Fibroblast of skin of back (primary cell): ENCODE results near the gene CCDC187.

Experiments
- DNase-seq: peaks from one replicate; pipeline ENCODE4 v3.0.0-alpha.2; 2013

Gene CCDC187

GRCh38 chr9:136297016-136297691 is 6.7 kb downstream of the CCDC187 start:
- no peak for DNase-seq

GRCh38 chr9:136296434-136297015 is 7.4 kb downstream of the CCDC187 start:
- no peak for DNase-seq

DNA sequence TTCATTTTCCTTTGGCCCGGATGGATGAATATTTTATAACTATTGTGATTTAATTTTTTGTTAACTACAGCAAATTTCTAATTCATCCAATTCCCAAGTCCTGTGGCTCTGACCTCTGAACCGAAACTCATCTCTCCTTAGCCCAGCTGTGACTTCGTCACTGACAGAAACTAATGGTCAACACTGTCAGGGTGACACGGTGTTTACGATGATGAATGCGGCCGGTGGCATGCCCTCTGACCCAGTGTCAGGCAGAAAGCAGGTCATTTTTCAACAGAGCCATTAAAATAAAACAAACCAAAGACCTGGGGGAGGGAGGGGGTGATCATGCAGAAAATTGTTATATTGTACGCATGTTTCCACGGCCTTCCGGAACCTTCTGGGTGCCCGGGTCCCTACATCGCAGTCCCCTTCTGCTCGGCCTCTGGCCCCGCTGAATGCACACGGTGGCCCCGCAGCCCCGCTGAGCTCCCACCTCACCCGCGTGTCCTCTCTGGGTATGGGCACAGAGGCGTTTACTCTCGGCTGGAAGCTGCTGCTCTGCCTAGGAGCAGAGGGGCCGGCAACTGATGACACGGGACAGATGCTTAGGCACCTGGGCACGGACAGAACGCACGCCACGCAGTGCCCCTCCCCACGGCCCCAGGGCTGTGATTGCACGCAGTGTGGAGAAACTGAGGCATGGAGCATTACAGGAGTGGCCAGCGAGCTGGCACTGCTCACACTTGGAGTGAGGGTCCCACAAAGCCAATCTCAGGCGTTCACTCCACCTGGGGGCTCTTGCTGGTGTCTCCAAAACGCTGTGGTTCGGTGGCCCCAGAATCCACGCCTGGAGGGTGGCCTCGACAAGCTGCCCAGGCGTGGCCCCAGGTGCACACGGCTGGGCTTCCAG is 8.1 kb downstream of the CCDC187 start:
- no peak for DNase-seq

DNA sequence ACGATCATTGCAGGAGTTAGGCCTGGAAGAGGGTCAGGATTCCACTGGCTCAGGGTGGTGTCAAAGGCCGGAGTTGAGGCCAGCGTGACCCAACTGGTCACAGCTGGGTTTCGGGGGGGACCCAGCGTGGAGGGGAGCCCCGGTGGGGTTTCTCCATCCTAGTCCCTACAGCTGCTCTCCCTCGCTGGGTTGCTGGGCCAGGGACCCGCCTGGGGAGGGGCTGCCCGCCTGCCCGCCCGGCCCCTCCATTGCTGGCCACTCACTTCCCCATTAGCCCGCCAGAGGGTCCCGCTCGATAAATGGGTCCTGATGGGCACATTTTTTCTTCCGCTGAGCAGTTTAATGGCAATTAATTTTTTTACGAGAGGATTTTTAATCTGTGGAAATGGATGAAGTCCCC is 8.8 kb downstream of the CCDC187 start:
- no peak for DNase-seq

- DNase-seq = no peak
Measured at GRCh38 chr9:136294437-136294836, 9.5 kb downstream of the CCDC187 start.

GRCh38 chr9:136293476-136294077 is 10.3 kb downstream of the CCDC187 start:
- DNase-seq = no peak

DNA sequence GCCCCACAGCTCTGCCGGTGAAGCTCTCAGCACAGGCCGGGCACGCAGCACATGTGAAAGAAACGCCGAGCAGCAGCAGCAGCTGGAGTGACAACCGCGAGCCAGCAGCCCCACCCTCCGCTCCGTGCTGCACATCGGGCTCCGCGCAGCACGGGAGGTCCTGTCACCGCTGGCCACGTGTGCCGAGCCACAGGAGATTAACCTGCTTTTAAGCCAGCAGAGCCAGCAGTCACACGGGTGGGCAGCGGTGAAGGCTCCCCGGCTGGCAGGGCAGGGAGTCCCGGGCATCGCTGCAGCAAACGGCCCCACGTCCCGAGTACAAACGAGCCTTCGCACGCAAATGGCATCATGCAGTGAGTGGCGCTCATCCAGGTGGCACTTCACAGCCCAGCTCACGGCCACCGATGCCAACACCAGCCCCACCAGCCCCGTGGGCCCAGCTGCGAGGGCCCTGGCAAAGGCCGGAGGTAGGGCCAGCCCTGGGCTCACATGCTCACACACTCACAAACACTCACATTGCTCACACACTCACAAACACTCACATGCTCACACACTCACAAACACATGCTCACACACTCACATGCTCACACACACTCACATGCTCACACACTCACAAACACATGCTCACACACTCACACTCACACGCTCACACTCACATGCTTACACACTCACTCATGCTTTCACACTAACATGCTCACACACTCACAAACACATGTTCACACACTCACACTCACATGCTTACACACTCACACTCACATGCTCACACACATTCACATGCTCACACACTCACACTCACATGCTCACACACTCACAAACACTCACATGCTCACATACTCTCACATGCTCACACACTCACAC is 11.1 kb downstream of the CCDC187 start:
- DNase-seq = no peak

DNA sequence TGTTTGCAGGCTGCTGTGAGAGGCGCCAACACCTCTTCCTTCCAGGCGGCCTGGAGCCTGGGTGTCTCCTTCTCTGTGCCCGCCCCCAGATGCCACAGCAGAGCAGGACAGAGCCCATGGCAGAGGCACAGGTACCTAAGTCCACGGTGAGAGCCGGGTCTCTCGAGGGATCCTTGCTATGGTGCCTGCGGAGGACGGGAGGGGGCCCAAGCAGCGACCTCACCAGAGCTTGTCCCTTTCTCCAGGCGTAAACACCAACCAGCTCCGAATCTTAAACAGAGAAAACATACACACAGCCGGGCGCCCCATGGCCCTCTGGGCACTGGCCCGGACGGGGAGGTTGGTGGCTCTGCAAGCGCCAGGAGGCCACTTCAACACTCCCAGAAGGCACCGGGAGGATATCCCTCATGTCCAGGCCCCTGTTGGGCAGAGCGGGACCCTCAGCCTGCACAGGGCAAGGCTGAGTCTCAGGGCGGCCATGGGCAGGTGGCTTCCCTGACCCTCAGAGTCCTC is 11.8 kb downstream of the CCDC187 start:
- DNase-seq = no peak

DNA sequence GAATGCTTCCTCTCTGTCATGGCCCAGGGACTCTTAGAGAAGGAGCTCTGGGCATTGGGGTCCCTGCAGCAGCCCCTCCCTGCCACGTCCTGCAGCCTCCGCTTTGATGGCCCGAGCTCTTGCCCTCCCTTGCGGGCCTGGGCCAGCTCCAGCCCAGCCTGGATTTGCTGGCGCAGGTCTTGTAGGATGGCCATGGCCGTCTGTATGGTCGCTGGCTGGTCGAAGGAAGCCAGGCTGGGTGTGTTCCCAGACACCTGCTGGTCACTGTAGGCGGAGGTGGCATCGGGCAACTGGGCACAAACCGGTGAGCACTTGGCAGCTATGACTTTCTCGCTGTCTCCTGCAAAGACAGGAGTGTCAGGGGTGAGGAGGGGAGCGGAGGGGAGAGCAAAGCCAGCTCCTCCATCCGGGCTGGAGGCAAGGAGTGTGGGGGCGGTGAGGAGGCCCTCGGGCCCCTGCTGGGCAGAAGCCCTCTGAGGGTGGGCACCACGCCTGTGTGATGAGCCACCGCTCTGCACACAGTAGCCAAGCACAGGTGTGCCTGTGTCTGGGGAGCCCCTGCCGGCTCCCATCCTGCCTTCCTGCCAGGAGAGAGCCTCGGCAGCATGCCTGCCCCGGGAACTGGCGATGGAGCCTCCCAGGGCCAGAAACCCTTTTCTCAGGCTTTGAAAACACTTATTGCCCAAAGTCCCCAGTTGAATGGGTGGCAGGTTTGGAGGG is 12.4 kb downstream of the CCDC187 start:
- no peak for DNase-seq

GRCh38 chr9:136290508-136291000 is 13.3 kb downstream of the CCDC187 start:
- DNase-seq = no peak

DNA sequence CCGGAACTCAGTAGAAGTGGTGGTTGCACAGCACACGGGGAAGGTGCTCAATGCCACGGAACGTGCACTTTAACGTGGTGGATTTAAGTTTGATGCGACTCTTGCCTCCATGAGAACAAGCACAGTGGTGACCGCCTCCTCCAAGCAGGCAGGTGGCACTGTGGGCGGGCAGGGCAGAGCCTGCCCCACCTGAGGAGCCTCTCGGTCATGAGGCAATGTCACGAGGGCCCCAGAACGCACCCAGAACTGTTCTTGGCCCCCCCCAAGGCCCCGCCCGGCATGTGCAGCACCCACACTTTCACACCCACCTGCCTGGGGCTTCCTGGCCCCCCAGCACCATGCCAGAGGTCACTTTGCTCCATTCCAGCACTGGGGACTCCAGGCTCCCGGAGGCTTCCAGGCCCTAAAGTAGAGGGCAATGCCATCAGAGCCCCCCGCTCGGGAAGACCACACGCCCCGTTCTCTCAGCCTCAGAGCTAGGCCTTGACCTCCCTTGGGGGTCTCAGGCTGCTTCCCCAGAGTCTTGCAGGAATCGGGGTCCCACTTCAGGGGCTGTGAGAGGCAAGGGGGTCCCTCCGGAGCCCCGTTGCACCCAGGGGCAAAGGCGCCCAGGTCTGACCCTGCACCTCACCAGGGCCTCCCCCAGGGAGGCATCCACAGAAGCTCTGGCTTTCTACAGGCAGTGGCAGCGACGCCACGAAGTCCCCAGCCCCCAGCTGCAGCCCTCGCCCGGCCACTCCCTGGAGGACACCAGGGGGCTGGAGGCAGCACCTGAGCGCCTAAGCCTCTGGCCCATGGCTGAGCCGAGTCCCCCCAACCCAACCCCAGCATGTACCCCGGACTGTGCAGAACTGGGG is 14.0 kb downstream of the CCDC187 start:
- DNase-seq = no peak

- no peak for DNase-seq
Measured at GRCh38 chr9:136287960-136288753, 15.7 kb downstream of the CCDC187 start.

- DNase-seq = no peak
Measured at GRCh38 chr9:136286987-136287379, 16.9 kb downstream of the CCDC187 start.

- no peak for DNase-seq
Measured at GRCh38 chr9:136286359-136286986, 17.4 kb downstream of the CCDC187 start.

DNA sequence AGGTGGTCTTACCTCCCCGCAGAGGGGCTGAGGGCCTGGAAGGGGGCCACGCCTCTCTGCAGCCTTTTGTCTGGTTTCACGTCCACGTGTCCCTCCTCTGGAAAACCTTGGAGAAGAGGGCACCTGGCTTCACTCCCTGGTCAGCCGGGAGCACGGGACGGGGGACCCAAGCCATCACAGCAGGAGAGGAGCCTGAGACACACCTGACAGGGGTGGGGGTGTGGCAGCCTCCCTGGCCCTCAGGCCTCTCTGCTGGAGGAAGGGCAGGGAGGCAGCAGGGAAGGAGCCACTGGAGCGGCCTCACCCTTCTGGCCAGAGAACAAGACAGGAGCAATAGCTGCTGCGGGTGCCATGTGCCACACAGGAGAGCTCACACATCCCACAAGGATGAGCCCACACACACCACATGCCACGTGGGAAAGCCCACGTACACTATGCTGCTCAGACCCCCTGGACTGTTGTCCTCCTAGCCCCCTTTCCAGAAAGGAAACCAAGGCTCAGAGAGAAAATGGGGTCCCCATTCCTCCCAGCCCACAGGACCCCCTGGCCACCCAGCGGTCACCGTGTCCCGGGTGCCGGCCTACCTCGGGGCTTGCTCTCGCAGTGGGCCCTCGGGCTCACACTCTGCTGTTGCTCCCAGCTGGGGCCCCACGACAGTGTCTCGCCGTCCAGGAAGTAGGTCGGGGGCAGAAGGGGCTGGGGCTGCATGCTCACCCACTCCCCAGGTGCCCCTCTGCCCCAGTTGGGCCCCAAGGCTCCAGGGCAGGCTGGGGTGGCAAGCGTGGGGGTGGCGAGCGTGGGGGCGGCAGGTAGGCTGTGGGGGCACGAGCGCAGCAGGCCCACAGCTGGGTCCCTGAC is 18.2 kb downstream of the CCDC187 start:
- no peak for DNase-seq

- DNase-seq = no peak
Measured at GRCh38 chr9:136284951-136285350, 18.9 kb downstream of the CCDC187 start.

DNA sequence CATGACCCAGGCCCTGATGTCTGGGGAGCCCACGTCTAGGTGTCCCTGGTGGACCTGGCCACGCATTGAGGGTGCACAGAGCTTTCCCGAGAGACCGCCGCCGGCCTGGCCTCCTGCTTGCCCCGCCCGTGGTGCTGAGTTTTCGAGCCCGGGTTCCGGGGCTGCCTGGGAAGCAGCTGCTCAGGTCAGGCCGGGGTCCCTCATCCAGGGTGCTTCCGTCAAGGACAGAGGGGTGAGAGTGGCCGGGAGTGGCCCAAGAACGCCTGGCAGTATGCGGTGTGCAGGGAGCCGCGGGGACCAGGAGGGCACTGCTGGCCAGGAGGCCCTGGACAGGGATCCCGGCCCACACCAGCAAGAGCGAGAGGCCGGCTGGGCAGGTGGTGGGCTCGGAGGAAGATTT is 19.6 kb downstream of the CCDC187 start:
- no peak for DNase-seq
